ENCODE data around the gene ZNHIT3. TPM values are rescaled to one million over a fixed set of nuclear protein-coding genes. Genes with fewer than 3 reads are reported as not detected.
"Not testable (repeated sequence)": the region's sequence is repeated elsewhere in the genome, so short reads cannot be mapped to it uniquely, and the experiment has no call there.

ZNHIT3 gene
- total RNA-seq, 2 donors from 2014 or later: 47.9 to 57.6 TPM

DNA sequence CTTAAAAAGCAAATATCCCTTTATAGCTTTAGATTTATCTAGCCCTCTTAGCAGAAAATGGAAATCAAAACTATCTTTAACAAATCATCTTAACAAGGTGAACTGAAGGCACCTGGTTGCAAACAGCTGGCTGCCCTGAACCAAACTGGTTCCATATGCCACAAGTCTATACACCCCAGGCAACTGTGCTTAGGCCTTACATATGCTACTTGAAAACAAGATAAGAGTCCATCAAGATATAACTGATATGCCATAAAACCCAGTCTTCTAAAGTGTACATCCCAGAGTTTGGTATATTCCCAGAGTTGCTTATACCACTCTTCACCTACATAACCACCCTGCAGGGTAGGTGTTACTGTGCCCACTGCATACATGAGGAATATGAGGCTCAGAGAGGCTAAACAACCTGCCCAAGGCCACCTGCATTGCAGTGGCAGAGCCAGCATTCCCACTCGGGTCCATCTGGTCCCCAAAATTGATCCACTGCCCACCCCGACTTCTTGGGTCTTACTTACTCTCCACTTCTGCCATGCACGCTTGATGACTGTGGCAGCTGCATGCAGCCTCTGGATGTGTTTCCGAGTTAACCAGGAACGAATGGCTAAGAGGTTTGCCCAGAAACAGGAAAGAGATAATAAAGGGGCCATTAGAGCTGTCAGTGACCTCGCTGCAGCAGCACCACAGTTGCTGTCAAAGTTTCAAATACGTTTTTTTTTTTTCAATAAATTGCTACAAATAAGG lies 12.2 kb downstream of the ZNHIT3 start:
- Mint-ChIP-seq H3K36me3 (ENCODE audit: low read depth) (peaks cover 91% of the 10 kb centered on the region), H3K4me1 (no peaks in the 10 kb centered on the region), H3K27ac (no peak overlapping the region), H3K27me3 (no peaks in the 10 kb centered on the region), H3K9me3 (no peaks in the 10 kb centered on the region), H3K4me3 (no peak overlapping the region)
- no peak for ATAC-seq (replicated peaks)

GRCh38 chr17:36500745-36501225 lies 14.3 kb downstream of the ZNHIT3 start:
- no peak overlapping the region for H3K27ac Mint-ChIP-seq
- no peak for ATAC-seq (replicated peaks)
- no peaks in the 10 kb centered on the region for H3K9me3 Mint-ChIP-seq
- H3K27me3 Mint-ChIP-seq: no peaks in the 10 kb centered on the region
- no peaks in the 10 kb centered on the region for H3K4me1 Mint-ChIP-seq
- no peak overlapping the region for H3K4me3 Mint-ChIP-seq
- H3K36me3 Mint-ChIP-seq (ENCODE audit: low read depth): peaks cover 90% of the 10 kb centered on the region

DNA sequence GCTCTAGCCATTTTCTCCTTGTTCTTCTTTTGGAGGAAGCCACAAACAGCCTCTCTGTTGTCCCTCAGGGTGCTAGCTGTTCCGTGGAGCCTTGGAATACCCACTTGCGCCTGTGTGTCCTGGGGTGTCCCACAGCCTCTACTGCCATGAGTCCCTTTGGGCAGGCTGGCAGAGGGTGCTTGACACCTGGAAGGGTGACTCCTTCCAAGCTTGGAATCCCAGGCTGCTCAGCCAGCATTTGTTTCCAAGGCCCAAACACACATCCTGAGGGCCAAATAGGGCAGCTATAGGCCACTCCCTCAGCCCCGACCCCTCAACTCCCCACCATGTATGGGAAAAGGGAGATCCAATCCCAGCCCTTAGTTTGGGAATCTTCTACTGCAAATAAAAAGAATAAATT lies 14.9 kb downstream of the ZNHIT3 start:
- Mint-ChIP-seq H3K9me3 (no peaks in the 10 kb centered on the region), H3K4me1 (no peaks in the 10 kb centered on the region), H3K27me3 (no peaks in the 10 kb centered on the region), H3K27ac (no peak overlapping the region), H3K4me3 (no peak overlapping the region), H3K36me3 (ENCODE audit: low read depth) (peaks cover 90% of the 10 kb centered on the region)
- no peak for ATAC-seq (replicated peaks)

- Mint-ChIP-seq H3K4me3 (no peak overlapping the region), H3K36me3 (ENCODE audit: low read depth) (peaks cover 90% of the 10 kb centered on the region), H3K9me3 (no peaks in the 10 kb centered on the region), H3K27ac (peak overlapping the region; percentile 5), H3K4me1 (no peaks in the 10 kb centered on the region), H3K27me3 (no peaks in the 10 kb centered on the region)
- no peak for ATAC-seq (replicated peaks)
Measured at GRCh38 chr17:36501963-36502362, 15.5 kb downstream of the ZNHIT3 start.

- ATAC-seq (replicated peaks): no peak
- Mint-ChIP-seq H3K36me3 (ENCODE audit: low read depth) (peaks cover 88% of the 10 kb centered on the region), H3K4me3 (no peak overlapping the region), H3K4me1 (no peaks in the 10 kb centered on the region), H3K27me3 (no peaks in the 10 kb centered on the region), H3K9me3 (no peaks in the 10 kb centered on the region), H3K27ac (no peak overlapping the region)
Measured at GRCh38 chr17:36503456-36504155, 17.1 kb downstream of the ZNHIT3 start.

GRCh38 chr17:36504156-36504545 lies 17.7 kb downstream of the ZNHIT3 start:
- no peak for ATAC-seq (replicated peaks)
- Mint-ChIP-seq H3K4me1 (no peaks in the 10 kb centered on the region), H3K27ac (no peak overlapping the region), H3K9me3 (no peaks in the 10 kb centered on the region), H3K4me3 (no peak overlapping the region), H3K27me3 (no peaks in the 10 kb centered on the region), H3K36me3 (ENCODE audit: low read depth) (peaks cover 88% of the 10 kb centered on the region)

DNA sequence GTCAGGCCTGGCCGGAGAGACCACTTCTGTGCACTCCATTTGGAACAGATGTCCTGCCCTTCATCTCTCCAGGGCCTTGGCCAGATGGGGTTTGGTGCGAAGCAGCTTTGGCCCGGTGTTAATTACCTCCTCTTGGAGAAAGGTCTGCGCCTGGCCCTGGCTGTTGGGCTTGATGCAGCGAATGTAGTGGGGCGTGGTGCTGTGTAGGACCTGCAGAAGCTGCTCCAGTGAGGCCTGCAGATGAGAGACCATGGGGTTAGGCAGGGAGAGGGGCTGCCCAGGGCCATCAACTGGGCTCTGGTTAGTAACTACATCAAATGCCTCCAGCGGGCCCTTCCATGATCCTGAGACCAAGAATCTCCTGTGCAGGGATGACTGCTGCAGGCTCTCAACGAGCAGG lies 18.7 kb downstream of the ZNHIT3 start:
- Mint-ChIP-seq H3K4me1 (no peaks in the 10 kb centered on the region), H3K36me3 (ENCODE audit: low read depth) (peaks cover 92% of the 10 kb centered on the region), H3K4me3 (no peak overlapping the region), H3K27me3 (no peaks in the 10 kb centered on the region), H3K9me3 (no peaks in the 10 kb centered on the region), H3K27ac (no peak overlapping the region)
- no peak for ATAC-seq (replicated peaks)

- Mint-ChIP-seq H3K4me3 (no peak overlapping the region), H3K36me3 (ENCODE audit: low read depth) (peaks cover 93% of the 10 kb centered on the region), H3K9me3 (no peaks in the 10 kb centered on the region), H3K4me1 (no peaks in the 10 kb centered on the region), H3K27ac (no peak overlapping the region), H3K27me3 (no peaks in the 10 kb centered on the region)
- ATAC-seq (replicated peaks): no peak
Measured at GRCh38 chr17:36506249-36506826, 19.9 kb downstream of the ZNHIT3 start.

GRCh38 chr17:36506831-36507230 lies 20.4 kb downstream of the ZNHIT3 start:
- Mint-ChIP-seq H3K4me1 (no peaks in the 10 kb centered on the region), H3K27me3 (no peaks in the 10 kb centered on the region), H3K36me3 (ENCODE audit: low read depth) (peaks cover 96% of the 10 kb centered on the region), H3K9me3 (no peaks in the 10 kb centered on the region), H3K27ac (no peak overlapping the region), H3K4me3 (no peak overlapping the region)
- ATAC-seq (replicated peaks): no peak

DNA sequence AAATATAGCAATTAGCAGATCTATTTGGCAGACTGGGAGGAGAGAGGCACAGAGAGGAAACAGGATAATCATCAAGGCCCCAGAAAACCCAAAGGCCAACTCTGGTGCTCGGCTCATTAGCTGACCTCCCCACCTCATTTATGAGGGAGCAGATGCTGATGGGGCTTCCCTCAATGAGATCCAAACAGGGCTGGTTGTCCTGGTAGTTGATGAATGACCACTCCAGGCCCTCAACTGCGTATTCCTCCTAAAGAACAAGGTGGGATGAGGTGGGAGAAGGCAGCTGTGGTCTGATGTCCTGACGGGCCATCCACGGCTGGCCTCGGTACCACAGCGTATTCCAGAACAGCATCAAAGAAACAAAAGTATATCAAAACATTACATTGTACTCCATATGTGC lies 20.8 kb downstream of the ZNHIT3 start:
- H3K27ac Mint-ChIP-seq: no peak overlapping the region
- peaks cover 97% of the 10 kb centered on the region for H3K36me3 Mint-ChIP-seq (ENCODE audit: low read depth)
- no peaks in the 10 kb centered on the region for H3K4me1 Mint-ChIP-seq

DNA sequence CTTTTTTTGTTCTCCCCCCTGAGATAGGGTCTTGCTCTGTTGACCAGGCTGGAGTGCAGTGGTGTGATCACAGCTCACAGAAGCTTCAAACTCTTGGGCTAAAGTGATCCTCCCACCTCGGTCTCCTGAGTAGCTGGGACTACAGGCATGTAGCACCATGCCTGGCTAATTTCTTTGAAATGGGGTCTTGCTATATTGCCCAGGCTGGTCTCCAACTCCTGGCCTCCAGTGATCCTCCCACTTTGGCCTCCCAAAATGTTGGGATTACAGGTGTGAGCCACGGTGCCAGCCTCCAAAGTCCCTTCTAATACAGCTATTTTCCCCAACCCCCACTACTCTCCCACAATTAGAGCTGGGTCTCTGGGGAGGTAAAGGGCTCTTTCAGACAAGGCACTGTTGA lies 22.0 kb downstream of the ZNHIT3 start:
- Mint-ChIP-seq H3K36me3 (ENCODE audit: low read depth) (peaks cover 89% of the 10 kb centered on the region), H3K27ac (peak overlapping the region; percentile 20)
- H3K4me3 Mint-ChIP-seq; H3K9me3 Mint-ChIP-seq; H3K27me3 Mint-ChIP-seq; H3K4me1 Mint-ChIP-seq; ATAC-seq (replicated peaks): not testable (repeated sequence)

More for the DNA sequence above, 20.8 kb downstream of the ZNHIT3 start:
- Mint-ChIP-seq H3K9me3 (no peaks in the 10 kb centered on the region), H3K4me3 (no peak overlapping the region), H3K27me3 (no peaks in the 10 kb centered on the region)
- no peak for ATAC-seq (replicated peaks)

DNA sequence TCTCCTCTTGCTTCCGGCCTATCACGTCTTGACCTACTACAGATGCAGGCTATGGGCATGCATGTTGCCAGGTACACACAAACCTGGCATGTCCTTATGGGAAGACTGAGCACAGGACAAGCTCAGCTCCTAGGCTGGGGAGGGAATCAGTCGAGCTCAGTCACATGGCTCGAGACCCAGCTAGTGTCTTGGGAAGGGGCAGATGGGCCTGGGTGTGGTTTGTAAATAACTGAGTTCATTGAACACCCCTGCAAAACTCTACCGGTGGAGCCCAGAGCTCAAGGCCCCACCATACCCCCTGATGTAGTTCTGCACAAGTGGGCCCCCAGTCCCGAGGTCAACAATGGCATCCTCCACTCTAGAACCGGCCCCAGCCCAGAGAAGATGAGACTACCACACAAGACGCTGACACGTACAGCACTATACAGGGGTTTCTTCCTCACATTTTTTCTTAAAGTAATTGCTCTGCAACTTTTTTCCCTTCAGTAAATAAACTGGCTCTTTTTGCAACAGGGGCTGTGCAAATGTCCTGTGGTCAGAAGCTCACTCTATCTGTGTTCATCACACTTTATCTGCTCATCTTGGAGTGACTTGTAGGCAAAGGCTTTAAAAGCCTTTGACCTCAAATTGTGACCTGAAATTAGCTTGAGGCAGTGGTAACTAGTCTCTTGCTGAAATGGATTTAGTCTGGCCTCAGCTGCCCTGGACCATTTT lies 22.9 kb downstream of the ZNHIT3 start:
- H3K27me3 Mint-ChIP-seq: no peaks in the 10 kb centered on the region
- no peaks in the 10 kb centered on the region for H3K9me3 Mint-ChIP-seq
- peaks cover 89% of the 10 kb centered on the region for H3K36me3 Mint-ChIP-seq (ENCODE audit: low read depth)
- peak overlapping the region; percentile 25 for H3K27ac Mint-ChIP-seq
- no peak overlapping the region for H3K4me3 Mint-ChIP-seq
- ATAC-seq (replicated peaks): no peak
- no peaks in the 10 kb centered on the region for H3K4me1 Mint-ChIP-seq

- Mint-ChIP-seq H3K36me3 (ENCODE audit: low read depth) (peaks cover 89% of the 10 kb centered on the region), H3K4me3 (no peak overlapping the region), H3K27me3 (no peaks in the 10 kb centered on the region), H3K27ac (no peak overlapping the region), H3K4me1 (no peaks in the 10 kb centered on the region), H3K9me3 (no peaks in the 10 kb centered on the region)
- ATAC-seq (replicated peaks): no peak
Measured at GRCh38 chr17:36510636-36511035, 24.2 kb downstream of the ZNHIT3 start.

DNA sequence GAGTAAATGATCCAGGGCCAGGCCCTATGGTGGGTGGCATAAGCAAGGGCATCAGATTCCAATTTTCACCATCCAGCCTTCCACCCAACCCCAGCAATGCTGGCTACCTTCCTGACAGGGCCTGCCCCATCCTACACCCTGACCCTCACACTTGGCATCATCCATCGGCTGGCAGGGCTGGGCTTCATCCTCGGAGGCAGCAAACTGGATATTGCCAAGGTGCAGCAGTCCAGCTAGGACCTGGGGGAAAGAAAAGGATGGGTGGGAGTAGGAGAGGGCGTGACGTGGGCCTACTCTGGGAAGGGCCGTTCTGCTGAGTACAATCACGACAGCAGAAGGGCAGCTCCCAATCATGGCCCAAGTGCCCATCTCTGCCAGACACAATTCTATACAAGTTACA lies 24.7 kb downstream of the ZNHIT3 start:
- H3K4me1 Mint-ChIP-seq: no peaks in the 10 kb centered on the region

More for the DNA sequence above, 24.7 kb downstream of the ZNHIT3 start:
- Mint-ChIP-seq H3K9me3 (no peaks in the 10 kb centered on the region), H3K27me3 (no peaks in the 10 kb centered on the region), H3K4me3 (no peak overlapping the region), H3K27ac (no peak overlapping the region), H3K36me3 (ENCODE audit: low read depth) (peaks cover 89% of the 10 kb centered on the region)
- no peak for ATAC-seq (replicated peaks)
